H1 (cell line): Measurements from ENCODE around the gene MTMR10. TPM values are rescaled to one million over a fixed set of nuclear protein-coding genes. Genes with fewer than 3 reads are reported as not detected.

ENCODE experiments used
- ASH2L ChIP-seq: fragments of 200-600, 300-600 bp; sonication (generic); IDR thresholded peaks from one replicate; pipeline ENCODE4 v1.7.1; 2017; ENCODE audit warnings: low read length
- CBX8 ChIP-seq: fragments of 300-800, 300-1000 bp; sonication (generic); IDR thresholded peaks from 2 replicates; pipeline ENCODE4 v1.7.1; 2016; ENCODE audit warnings: low read depth, low read length, borderline replicate concordance
- CEBPB ChIP-seq: IDR thresholded peaks from 2 replicates; pipeline ENCODE4 v1.6.1; 2012; ENCODE audit warnings: low read depth, low read length
- CHD2 ChIP-seq: IDR thresholded peaks from 2 replicates; pipeline ENCODE4 v1.6.1; 2012; ENCODE audit warnings: low read length, improper control_type of control experiment
- EZH2 ChIP-seq: fragments of 200-600 bp; sonication (generic); IDR thresholded peaks from 2 replicates; pipeline ENCODE4 v1.7.1; 2012; ENCODE audit warnings: low read depth, mild to moderate bottlenecking, moderate library complexity, low read length, inconsistent platforms; ENCODE audit not compliant: severe bottlenecking
- GTF2F1 ChIP-seq: IDR thresholded peaks from 2 replicates; pipeline ENCODE4 v1.6.1; 2012; ENCODE audit warnings: low read depth, low read length, improper control_type of control experiment, borderline replicate concordance
- KDM5A ChIP-seq: fragments of 200-600 bp; IDR thresholded peaks from 2 replicates; pipeline ENCODE4 v1.7.1; 2012; ENCODE audit warnings: mild to moderate bottlenecking, low read length, inconsistent platforms, mixed read lengths
- PHF8 ChIP-seq: fragments of 200-600 bp; sonication (generic); conservative IDR thresholded peaks from 2 replicates; pipeline ENCODE4 v1.7.1; 2012; ENCODE audit warnings: low read depth, mild to moderate bottlenecking, inconsistent platforms, low read length, moderate library complexity
- RAD21 ChIP-seq, 2 experiments: IDR thresholded peaks in 1 of 2; conservative IDR thresholded peaks in 1 of 2; 2 replicates each; pipeline ENCODE4 v1.6.1; 2011; ENCODE audit warnings: low read depth in 2 of 2, low read length in 2 of 2, improper control_type of control experiment in 1 of 2, inconsistent platforms in 1 of 2, mild to moderate bottlenecking in 1 of 2, moderate library complexity in 1 of 2
- SIN3A ChIP-seq, 2 experiments: IDR thresholded peaks in 1 of 2; conservative IDR thresholded peaks in 1 of 2; 2 replicates each; pipeline ENCODE4 v1.6.1; 2011 to 2012; ENCODE audit warnings: low read length in 2 of 2, improper control_type of control experiment in 1 of 2, low read depth in 1 of 2, mild to moderate bottlenecking in 1 of 2
- TCF12 ChIP-seq: IDR thresholded peaks from 2 replicates; pipeline ENCODE4 v1.6.1; 2011; ENCODE audit warnings: low read depth, mild to moderate bottlenecking, low read length
- YY1 ChIP-seq: IDR thresholded peaks from 2 replicates; pipeline ENCODE4 v1.6.1; 2011; ENCODE audit warnings: low read depth, mild to moderate bottlenecking, low read length
- polyA plus RNA-seq, 7 experiments: library from polyadenylated mRNA; depleted of rRNA in 3 of 7; stranded (reverse) in 5 of 7; unstranded in 2 of 7; fragments of >200 nt in 5 of 7; fragments of 200-250 nt in 2 of 7; gene quantifications; 1 replicate in 5 of 7; 2 replicates in 1 of 7; 4 replicates in 1 of 7; pipeline versions ENCODE4 v1.2.1 to v1.2.3, GENCODE V29; 2011 to 2013; ENCODE audit warnings: missing spikeins in 2 of 7, mixed read lengths in 2 of 7
- total RNA-seq: library from RNA; stranded (reverse); fragmentation: NEBNext Ultra II Directional; extraction: Animal tissue kit (Norgen Biotek cat#: 25700); gene quantifications from 2 replicates; pipeline ENCODE4 v1.2.1, GENCODE V29; 2021
- TF ChIP-seq, protein P1 (sequence below): IDR thresholded peaks from 2 replicates; pipeline ENCODE4 v1.6.1; 2011; ENCODE audit warnings: low read length, improper control_type of control experiment
- TF ChIP-seq, protein P2 (sequence below): IDR thresholded peaks from 2 replicates; pipeline ENCODE4 v1.6.1; 2011; ENCODE audit warnings: low read depth, mild to moderate bottlenecking, low read length; ENCODE audit not compliant: insufficient read depth
- TF ChIP-seq, protein P3 (sequence below): IDR thresholded peaks from 2 replicates; pipeline ENCODE4 v1.6.1; 2012; ENCODE audit warnings: inconsistent platforms

MTMR10 gene
- total and polyA plus RNA-seq, 2 of the 8 experiments (the other 6 are each of a cell fraction or from before 2014, with no cell fraction given) = 3.8 to 13.1 TPM

DNA sequence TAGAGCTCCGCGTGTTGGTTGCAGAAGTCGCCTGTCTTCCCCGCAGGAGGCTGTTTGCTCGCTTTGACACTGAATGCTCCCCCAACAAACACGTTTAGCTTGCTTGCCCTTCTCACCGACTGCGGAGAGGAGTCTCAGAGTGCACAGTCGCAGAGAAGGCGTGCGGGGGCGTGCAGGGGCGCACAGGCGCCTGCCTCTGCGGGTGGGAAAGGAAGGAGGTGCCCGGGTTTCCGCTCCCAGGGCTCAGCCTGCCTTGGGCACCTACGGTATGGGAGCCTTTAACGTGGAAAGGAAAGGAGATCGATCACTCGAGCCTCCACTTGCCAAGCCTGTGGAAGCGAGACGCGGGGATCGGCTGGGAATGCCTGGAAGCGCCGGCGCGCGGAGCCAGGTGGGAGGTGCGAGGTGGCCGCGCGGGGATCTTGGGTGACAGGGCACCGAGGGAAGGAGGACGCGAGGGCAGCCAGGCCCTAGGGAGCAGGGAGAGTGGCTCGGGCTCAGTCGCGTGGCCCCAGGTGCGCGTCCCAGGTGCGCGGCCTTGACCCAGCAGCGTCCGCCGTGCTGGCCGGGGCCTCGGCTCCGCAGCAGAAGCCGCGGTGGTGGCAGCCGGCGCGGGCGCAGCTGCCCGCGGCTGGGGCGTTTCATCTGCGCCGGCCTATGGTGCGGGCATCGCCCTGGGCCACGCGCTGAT lies 87.8 kb downstream of the MTMR10 start, which contains the start of gene FAN1 (continued):
- TF ChIP-seq EZH2 (no peak), ASH2L (peak; percentile 98), PHF8 (peak; percentile 75; the same call in 1 of the 2 replicates), CBX8 (no peak), SIN3A (conservative IDR thresholded peaks at IDR 0.05 in 1 of 2, IDR thresholded peaks at IDR 0.05 in 1 of 2; ENCODE audit: low read depth in 1 of 2, low read length in 2 of 2) (peak; percentile 68 to 90; a peak in 3 of 4 replicates), TCF12 (0 out of 2 replicates have a peak, but pooled peaks have one; percentile 1), YY1 (peak; percentile 85; the same call in 1 of the 2 replicates), CEBPB (no peak), CHD2 (no peak), GTF2F1 (no peak), KDM5A (no peak; the same call in 1 of the 2 replicates), RAD21 (IDR thresholded peaks at IDR 0.05 in 1 of 2, conservative IDR thresholded peaks at IDR 0.05 in 1 of 2; ENCODE audit: low read depth in 2 of 2, low read length in 2 of 2) (0 out of 4 replicates have a peak, but pooled peaks of 1 of the 2 experiments have one; percentile 2)
- TF ChIP-seq, protein P1, sequence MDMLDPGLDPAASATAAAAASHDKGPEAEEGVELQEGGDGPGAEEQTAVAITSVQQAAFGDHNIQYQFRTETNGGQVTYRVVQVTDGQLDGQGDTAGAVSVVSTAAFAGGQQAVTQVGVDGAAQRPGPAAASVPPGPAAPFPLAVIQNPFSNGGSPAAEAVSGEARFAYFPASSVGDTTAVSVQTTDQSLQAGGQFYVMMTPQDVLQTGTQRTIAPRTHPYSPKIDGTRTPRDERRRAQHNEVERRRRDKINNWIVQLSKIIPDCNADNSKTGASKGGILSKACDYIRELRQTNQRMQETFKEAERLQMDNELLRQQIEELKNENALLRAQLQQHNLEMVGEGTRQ = no peak
- TF ChIP-seq, protein P2, sequence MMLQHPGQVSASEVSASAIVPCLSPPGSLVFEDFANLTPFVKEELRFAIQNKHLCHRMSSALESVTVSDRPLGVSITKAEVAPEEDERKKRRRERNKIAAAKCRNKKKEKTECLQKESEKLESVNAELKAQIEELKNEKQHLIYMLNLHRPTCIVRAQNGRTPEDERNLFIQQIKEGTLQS = no peak
- TF ChIP-seq, protein P3, sequence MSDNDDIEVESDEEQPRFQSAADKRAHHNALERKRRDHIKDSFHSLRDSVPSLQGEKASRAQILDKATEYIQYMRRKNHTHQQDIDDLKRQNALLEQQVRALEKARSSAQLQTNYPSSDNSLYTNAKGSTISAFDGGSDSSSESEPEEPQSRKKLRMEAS = peak; percentile 88
